Measurements from ENCODE around the gene UBE2D2. TPM values are rescaled to one million over a fixed set of nuclear protein-coding genes. Genes with fewer than 3 reads are reported as not detected.
A peak's percentile ranks its signal among the peaks of the same experiment; 100 is the strongest.

Gene UBE2D2
- total and polyA plus RNA-seq, 2 donors (not counting 1 experiment from before 2014, with no cell fraction given) = 64.3 to 168 TPM

GRCh38 chr5:139562847-139563246, 1.7 kb downstream of the UBE2D2 start:
- peak overlapping the region; percentile 76 for H3K27ac Mint-ChIP-seq
- no peaks in the 10 kb centered on the region for H3K27me3 Mint-ChIP-seq
- Histone ChIP-seq H4K20me1 (ENCODE audit: control insufficient read depth, insufficient read depth, low read length, poor library complexity, severe bottlenecking) (peaks cover 6% of the 10 kb centered on the region), H3K4me1 (ENCODE audit: control insufficient read depth in 2 of 2, insufficient read depth in 2 of 2, low read length in 2 of 2) (peaks cover 53 to 58% of the 10 kb centered on the region in 2 donors), H3K27ac (ENCODE audit: low read length in 2 of 2) (peak overlapping the region in 1 of 2 donors; percentile 91), H3K79me2 (ENCODE audit: control insufficient read depth, insufficient read depth, low read length) (peaks cover 78% of the 10 kb centered on the region), H2AFZ (ENCODE audit: insufficient read depth, low read depth, low read length, poor library complexity, severe bottlenecking) (no peak overlapping the region), H3K27me3 (replicated peaks in 1 of 4; ENCODE audit: control extremely low read depth in 1 of 4, control insufficient read depth in 3 of 4, insufficient read depth in 4 of 4, low read length in 3 of 4) (no peaks in the 10 kb centered on the region), H3K4me3 (ENCODE audit: control extremely low read depth in 1 of 5, extremely low read depth in 1 of 5, insufficient read depth in 1 of 5, low read depth in 2 of 5, low read length in 4 of 5) (peak overlapping the region; percentile 7 to 92 (median 87)), H3K4me2 (replicated peaks; ENCODE audit: low read depth, low read length, poor library complexity, severe bottlenecking) (peak overlapping the region; percentile 91), H3K9ac (ENCODE audit: low read length) (peak overlapping the region; percentile 88), H3K36me3 (replicated peaks in 1 of 2; ENCODE audit: control extremely low read depth in 1 of 2, control insufficient read depth in 1 of 2, extremely low read depth in 1 of 2, insufficient read depth in 2 of 2, low read length in 1 of 2) (peaks cover 0 to 17% of the 10 kb centered on the region in 2 experiments), H3K9me3 (ENCODE audit: control extremely low read depth in 1 of 3, control insufficient read depth in 2 of 3, insufficient read depth in 1 of 3, low read length in 2 of 3) (no peaks in the 10 kb centered on the region)
- peaks cover 45% of the 10 kb centered on the region for H3K4me1 Mint-ChIP-seq
- ATAC-seq (ENCODE audit: low read depth) = no peak
- no peak for DNase-seq
- intact Hi-C loops (cut with micrococcal nuclease) = loop anchor here (5.0 to 10.0 kb wide), 4 partner anchors 182 to 542 kb away; no protein-coding TSS in a partner anchor
- WGBS (ENCODE audit: insufficient coverage) = 40% methylated on average over 1 of the region's 5 CpGs
- POLR2A ChIA-PET = interaction anchor here (0.5 to 1.2 kb wide), 3 partner anchors 85 to 582 kb away, joined by 3 to 5 read pairs (median 4); partner anchors contain the start of gene CXXC5
- no peak for TF ChIP-seq CTCF (IDR thresholded peaks at IDR 0.05)
- no peaks in the 10 kb centered on the region for H3K9me3 Mint-ChIP-seq (ENCODE audit: insufficient read depth)
- H3K4me3 Mint-ChIP-seq = peak overlapping the region; percentile 97
- CTCF ChIA-PET = interaction anchor here (0.8 to 8.1 kb wide), 8 partner anchors 12 to 140 kb away, joined by 3 to 78 read pairs (median 4); no protein-coding TSS in a partner anchor

- H3K27ac Mint-ChIP-seq = peak overlapping the region; percentile 96
- Histone ChIP-seq H3K79me2 (ENCODE audit: control insufficient read depth, insufficient read depth, low read length) (peaks cover 98% of the 10 kb centered on the region), H2AFZ (ENCODE audit: insufficient read depth, low read depth, low read length, poor library complexity, severe bottlenecking) (no peak overlapping the region), H3K9ac (ENCODE audit: low read length) (peak overlapping the region; percentile 59), H3K4me1 (ENCODE audit: control insufficient read depth in 2 of 2, insufficient read depth in 2 of 2, low read length in 2 of 2) (peaks cover 77 to 81% of the 10 kb centered on the region in 2 donors), H3K27ac (ENCODE audit: low read length in 2 of 2) (peak overlapping the region; percentile 65 to 91), H3K27me3 (replicated peaks in 1 of 4; ENCODE audit: control extremely low read depth in 1 of 4, control insufficient read depth in 3 of 4, insufficient read depth in 4 of 4, low read length in 3 of 4) (no peaks in the 10 kb centered on the region), H3K9me3 (ENCODE audit: control extremely low read depth in 1 of 3, control insufficient read depth in 2 of 3, insufficient read depth in 1 of 3, low read length in 2 of 3) (no peaks in the 10 kb centered on the region), H3K36me3 (replicated peaks in 1 of 2; ENCODE audit: control extremely low read depth in 1 of 2, control insufficient read depth in 1 of 2, extremely low read depth in 1 of 2, insufficient read depth in 2 of 2, low read length in 1 of 2) (peaks cover 0 to 28% of the 10 kb centered on the region in 2 experiments), H4K20me1 (ENCODE audit: control insufficient read depth, insufficient read depth, low read length, poor library complexity, severe bottlenecking) (peaks cover 31% of the 10 kb centered on the region), H3K4me3 (ENCODE audit: control extremely low read depth in 1 of 5, extremely low read depth in 1 of 5, insufficient read depth in 1 of 5, low read depth in 2 of 5, low read length in 4 of 5) (peak overlapping the region; percentile 9 to 67 (median 40)), H3K4me2 (replicated peaks; ENCODE audit: low read depth, low read length, poor library complexity, severe bottlenecking) (peak overlapping the region; percentile 91)
- no peak for TF ChIP-seq EZH2 (IDR thresholded peaks at IDR 0.05; ENCODE audit: borderline replicate concordance, insufficient read depth, low read depth, low read length, poor library complexity, severe bottlenecking)
- no peak for TF ChIP-seq CTCF (IDR thresholded peaks at IDR 0.05)
- H3K4me1 Mint-ChIP-seq = peaks cover 62% of the 10 kb centered on the region
- POLR2A ChIA-PET = interaction anchor here (0.5 to 1.8 kb wide), 10 partner anchors 9 to 1227 kb away, joined by 3 to 11 read pairs (median 3); no protein-coding TSS in a partner anchor
- peak; percentile 84 for DNase-seq
- peak; percentile 54 for ATAC-seq (ENCODE audit: low read depth)
- H3K9me3 Mint-ChIP-seq (ENCODE audit: insufficient read depth) = no peaks in the 10 kb centered on the region
- intact Hi-C loops (cut with micrococcal nuclease) = loop anchor here (1.0 to 10.0 kb wide), 4 partner anchors 22 to 539 kb away; no protein-coding TSS in a partner anchor
- H3K4me3 Mint-ChIP-seq = peak overlapping the region; percentile 89
- no peaks in the 10 kb centered on the region for H3K27me3 Mint-ChIP-seq
- CTCF ChIA-PET = interaction anchor here (0.5 to 8.1 kb wide), 22 partner anchors 9 to 592 kb away, joined by 3 to 78 read pairs (median 4); no protein-coding TSS in a partner anchor
- WGBS (ENCODE audit: insufficient coverage) = 90% methylated on average over 3 of the region's 6 CpGs
Measured at GRCh38 chr5:139565411-139566305, 4.5 kb downstream of the UBE2D2 start.

Measured in B cell (primary cell).